ENCODE results near the gene SEPTIN12.

Gene SEPTIN12

GRCh38 chr16:4802659-4803287 is 14.6 kb upstream of the SEPTIN12 start:
- DNase-seq (ENCODE audit: low read depth in 2 of 2): peak; percentile 78 to 80

DNA sequence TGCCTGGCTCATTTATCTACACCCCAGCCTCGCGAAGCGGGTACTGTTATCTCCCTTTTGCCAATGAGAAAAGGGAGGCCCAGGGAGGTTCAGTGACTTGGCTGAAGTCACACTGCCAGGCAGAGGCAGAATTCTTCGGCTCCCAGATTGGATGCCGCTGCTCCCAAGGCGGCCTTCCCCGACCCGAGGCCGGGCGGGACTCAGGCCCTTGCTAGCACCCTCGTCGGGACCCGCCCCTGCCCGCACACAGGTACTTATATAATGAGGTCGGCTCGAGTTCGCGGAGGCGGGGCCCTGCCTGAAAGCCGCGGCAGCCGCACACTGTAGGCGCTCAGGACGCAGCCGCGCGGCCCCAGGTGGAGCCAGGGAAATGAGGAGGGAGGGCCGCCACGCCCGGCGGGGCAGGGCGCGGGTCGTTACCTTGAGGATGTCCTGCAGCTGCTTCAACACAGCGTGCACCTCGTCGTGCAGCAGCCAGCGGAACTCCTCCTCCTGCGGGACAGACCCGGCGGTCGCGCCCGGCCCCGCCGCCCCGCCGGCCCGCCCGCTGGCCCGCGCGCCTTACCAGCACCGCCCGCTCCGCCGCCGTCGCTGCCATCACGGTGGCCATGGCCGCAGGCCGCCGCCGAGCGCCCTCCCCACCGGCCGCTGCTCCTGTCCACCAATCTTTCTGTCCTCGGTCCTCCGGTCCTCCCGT is 14.0 kb upstream of the SEPTIN12 start, which contains the start of gene ROGDI:
ROGDI (minus strand) TSS at position 672 of the 697 bp plus-strand sequence; CDS start at position 610, 62 bp downstream.
- peak; percentile 53 to 59 for DNase-seq (ENCODE audit: low read depth in 2 of 2)

DNA sequence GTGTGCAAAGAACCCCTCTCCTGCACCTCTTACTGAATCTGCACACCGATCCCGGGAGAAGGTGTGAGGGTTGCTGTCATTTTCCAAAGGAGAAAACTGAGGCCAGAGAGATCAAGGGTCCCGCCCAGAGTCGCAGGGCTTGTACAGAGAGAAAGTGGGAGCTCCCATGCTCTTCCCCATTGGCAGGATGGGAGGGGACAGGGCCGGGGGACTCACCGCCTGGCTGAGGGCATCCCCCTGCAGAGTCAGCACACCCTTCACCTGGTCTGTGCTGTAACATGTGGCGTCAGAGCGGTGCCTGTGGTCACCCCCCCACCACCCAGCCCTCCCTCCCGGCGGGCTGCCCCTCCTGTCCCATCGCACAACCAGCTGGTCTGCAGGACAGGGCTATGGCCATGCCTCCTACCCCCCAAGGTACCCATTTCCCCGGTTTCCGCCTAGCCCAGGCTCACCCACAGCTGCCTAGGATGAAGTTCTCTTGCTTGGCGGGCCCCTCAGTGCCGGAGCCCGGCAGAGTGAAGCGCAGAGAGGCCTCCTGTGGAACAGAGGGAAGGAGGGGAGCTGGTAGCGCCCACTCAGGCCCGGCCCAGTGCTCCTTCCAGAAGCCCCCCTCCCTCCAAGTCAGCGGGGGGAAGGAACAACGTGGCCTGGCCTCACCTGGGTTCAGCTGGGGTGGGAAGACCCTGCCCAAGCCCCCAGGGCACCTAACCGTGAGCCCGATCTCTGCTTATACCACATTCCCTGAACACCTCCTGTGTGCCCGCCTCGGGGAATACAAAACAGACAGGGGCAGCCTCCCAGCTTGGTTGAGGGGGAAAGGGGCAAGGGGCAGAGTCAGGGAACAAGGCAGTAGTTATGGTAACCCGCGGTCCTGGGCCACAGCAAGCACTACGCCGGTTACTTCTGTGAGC is 13.2 kb upstream of the SEPTIN12 start:
- DNase-seq (ENCODE audit: low read depth in 2 of 2): no peak

DNA sequence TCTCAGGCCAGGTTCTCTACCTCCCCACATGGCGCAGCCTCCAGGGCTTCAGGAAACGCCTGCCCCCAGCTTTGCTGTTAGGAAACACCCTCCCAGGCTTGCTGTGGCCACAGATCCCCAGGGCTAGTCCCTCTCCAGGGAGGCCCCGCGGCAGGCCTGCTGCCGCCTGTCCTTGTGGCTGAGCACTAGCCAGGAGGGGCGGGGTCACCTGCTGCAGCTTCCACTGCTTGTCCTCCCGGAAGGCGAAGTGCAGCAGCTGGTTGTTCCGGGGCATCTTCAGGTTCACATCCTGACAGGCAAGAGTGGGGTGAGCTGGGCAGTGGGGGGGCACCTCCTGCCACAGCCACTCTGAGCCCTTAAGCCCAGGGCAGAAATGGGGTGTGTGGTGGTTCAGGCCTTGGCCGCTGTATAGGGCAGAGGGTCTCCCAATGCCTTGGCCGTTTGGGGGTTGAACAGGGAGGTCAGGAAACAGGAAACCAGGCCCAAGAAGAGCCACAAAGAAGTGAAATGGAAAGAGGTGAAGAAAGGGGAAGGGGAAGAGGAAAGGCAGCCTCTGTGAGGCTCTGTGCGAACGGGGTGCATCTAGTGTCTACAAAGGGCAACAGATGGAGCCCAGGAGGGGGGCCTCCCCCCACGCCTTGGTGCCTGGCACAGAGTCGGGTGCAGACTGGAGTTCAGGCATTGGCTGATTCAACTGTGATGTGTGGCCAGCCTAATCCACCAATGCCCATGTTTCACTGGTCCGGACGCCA is 12.3 kb upstream of the SEPTIN12 start:
- no peak for DNase-seq (ENCODE audit: low read depth in 2 of 2)

- no peak for DNase-seq (ENCODE audit: low read depth in 2 of 2)
Observed at GRCh38 chr16:4799171-4799855, 11.2 kb upstream of the SEPTIN12 start.

- DNase-seq (ENCODE audit: low read depth in 2 of 2): no peak
Observed at GRCh38 chr16:4798456-4798855, 10.3 kb upstream of the SEPTIN12 start.

- no peak for DNase-seq (ENCODE audit: low read depth in 2 of 2)
Observed at GRCh38 chr16:4797805-4798252, 9.7 kb upstream of the SEPTIN12 start.

GRCh38 chr16:4796982-4797804 is 9.0 kb upstream of the SEPTIN12 start:
- DNase-seq (ENCODE audit: low read depth in 2 of 2): no peak

DNA sequence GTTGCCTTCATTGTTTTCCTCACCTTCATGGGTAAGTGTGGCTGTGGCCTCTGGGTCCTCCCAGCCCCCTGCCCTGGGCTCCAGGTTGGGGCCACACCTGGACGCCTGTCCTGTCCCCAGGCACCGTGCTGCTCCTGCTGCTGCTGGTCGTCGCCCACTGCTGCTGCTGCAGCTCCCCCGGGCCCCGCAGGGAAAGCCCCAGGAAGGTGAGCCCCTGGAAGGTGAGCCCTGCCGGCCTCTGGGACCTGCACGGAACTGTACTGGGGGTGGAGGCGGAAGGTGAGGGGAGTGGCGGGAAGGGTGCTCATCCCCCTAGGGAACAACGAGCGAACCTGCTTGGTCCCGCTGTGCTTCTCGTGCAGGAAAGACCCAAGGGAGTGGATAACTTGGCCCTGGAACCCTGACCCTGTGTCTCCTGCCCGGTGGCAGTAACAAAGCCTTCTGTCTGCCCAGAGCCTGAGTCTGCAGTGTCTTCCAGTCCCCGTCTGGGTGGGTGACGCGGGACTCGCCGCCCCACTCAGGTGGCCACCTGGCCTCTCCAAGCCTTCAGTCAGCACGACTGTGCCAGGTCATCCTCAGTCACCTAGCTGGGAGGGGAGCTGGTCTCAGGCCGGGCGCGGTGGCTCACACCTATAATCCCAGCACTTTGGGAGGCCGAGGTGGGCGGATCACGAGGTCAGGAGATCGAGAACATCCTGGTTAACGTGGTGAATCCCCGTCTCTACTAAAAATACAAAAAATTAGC is 7.9 kb upstream of the SEPTIN12 start:
- no peak for DNase-seq (ENCODE audit: low read depth in 2 of 2)

DNA sequence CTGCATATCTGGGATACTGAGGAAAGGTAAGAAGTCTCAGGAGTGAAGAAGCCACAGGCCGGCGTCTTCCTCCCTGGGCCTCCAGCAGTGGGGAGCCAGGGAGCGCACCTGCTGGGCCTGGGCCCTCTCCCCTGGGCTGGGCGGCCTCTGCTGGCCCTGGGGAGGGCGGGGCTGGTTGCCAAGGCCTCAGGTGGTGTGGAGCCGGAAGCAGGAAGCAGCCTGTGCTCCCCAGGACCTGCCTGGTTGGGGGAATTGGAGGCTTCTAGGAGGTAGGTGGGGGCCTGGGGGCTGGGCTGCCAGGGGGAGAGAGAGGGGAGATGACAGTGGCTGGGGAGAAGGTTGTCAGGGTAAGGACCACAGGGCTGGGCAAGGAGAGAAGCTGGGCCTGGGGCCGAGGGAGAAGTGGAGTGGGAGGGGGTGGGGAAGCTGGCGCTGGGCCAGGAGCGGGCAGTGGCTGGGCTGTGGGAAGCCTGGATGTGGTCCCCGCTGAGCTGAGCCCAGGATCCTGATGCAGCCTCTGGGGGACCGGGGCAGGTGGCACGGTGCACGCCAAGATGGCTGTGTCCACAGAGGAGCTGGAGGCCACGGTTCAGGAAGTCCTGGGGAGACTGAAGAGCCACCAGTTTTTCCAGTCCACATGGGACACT is 7.2 kb upstream of the SEPTIN12 start, which contains the start of gene SMIM22:
SMIM22 (plus strand) TSS at position 189 of the 647 bp plus-strand sequence; CDS start at position 555, 366 bp downstream.
- no peak for DNase-seq (ENCODE audit: low read depth in 2 of 2)

GRCh38 chr16:4792951-4793513 is 4.9 kb upstream of the SEPTIN12 start:
- DNase-seq (ENCODE audit: low read depth in 2 of 2): no peak

- no peak for DNase-seq (ENCODE audit: low read depth in 2 of 2)
Observed at GRCh38 chr16:4790871-4791270, 2.7 kb upstream of the SEPTIN12 start.

GRCh38 chr16:4790261-4790660 is 2.1 kb upstream of the SEPTIN12 start:
- DNase-seq (ENCODE audit: low read depth in 2 of 2): no peak

DNA sequence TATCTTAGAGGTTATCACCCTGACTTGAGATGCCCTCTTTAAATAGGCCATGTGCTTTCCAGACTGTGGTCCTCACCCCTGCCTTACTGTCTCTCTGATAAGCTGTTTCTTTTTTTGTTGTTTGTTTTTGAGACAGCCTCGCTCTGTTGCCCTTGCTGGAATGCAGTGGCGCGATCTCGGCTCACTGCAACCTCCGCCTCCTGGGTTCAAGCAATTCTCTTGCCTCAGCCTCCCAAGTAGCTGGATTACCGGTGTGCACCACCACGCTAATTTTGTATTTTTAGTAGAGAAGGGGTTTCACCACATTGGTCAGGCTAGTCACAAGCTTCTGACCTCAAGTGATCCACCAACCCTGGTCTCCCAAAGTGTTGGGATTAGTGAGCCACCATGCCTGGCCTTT is 765 bp upstream of the SEPTIN12 start:
- DNase-seq (ENCODE audit: low read depth in 2 of 2): no peak

GRCh38 chr16:4788489-4788889 is 344 bp upstream of the SEPTIN12 start:
- no peak for DNase-seq (ENCODE audit: low read depth in 2 of 2)

GRCh38 chr16:4787068-4787467 is 1.1 kb downstream of the SEPTIN12 start:
- no peak for DNase-seq (ENCODE audit: low read depth in 2 of 2)

DNA sequence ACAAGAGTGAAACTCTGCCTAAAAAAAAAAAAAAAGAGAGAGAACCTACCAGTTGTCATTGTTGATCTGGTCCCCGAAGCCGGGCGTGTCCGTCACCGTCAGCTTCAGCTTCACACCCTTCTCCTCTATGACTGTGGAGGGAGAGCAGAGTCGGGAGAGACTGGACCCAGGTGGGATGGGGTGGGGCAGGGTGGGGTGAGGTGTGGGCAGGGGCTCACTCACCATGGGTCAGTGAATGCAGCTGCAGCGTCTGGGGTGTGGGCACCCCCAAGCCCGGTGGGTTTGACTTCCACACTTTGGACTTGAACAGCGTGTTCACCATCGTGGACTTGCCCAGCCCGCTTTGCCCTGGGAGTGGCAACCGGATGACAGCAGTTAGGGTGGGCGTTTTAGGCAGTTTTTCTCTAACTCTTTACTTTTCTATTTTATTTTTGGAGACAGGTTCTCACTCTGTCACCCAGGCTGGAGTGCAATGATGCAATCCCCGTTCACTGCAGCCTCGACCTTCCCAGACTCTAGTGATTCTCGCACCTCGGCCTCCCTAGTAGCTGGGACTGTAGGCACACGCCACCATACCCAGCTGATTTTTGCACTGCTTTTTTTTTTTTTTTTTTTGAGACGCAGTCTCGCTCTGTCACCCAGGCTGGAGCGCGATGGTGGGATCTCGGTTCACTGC is 2.2 kb downstream of the SEPTIN12 start:
- DNase-seq (ENCODE audit: low read depth in 2 of 2): no peak
